Neural cell (in vitro differentiated cells): ENCODE results near the gene NR1I3. TPM values are rescaled to one million over a fixed set of nuclear protein-coding genes. Genes with fewer than 3 reads are reported as not detected.

Experiments
- H2AFZ ChIP-seq: fragments of 200-600, 300-800 bp; sonication (generic), shearing (Covaris generic); 2 replicates; pipeline ENCODE4 v1.6.0; 2014; ENCODE audit warnings: low read depth, mild to moderate bottlenecking, antibody characterized with exemption, low read length, moderate library complexity
- H3F3A ChIP-seq: fragments of 200-600 bp; shearing (Covaris generic); 2 replicates; pipeline ENCODE4 v1.6.1; 2016; ENCODE audit warnings: mild to moderate bottlenecking, moderate library complexity, mixed read lengths, antibody characterized with exemption, low read length; ENCODE audit not compliant: insufficient read depth, poor library complexity, severe bottlenecking
- H3K27ac ChIP-seq: fragments of 200-600, 300-800 bp; sonication (generic), shearing (Covaris generic); 2 replicates; pipeline ENCODE4 v1.5.1; 2014; ENCODE audit warnings: mild to moderate bottlenecking, low read length, moderate library complexity
- H3K27me3 ChIP-seq: fragments of 300-800, 200-600 bp; sonication (generic), shearing (Covaris generic); 2 replicates; pipeline ENCODE4 v1.6.0; 2014; ENCODE audit warnings: mild to moderate bottlenecking, low read depth, low read length, moderate library complexity; ENCODE audit not compliant: insufficient read depth
- H3K36me3 ChIP-seq: fragments of 300-800, 200-600 bp; sonication (generic), shearing (Covaris generic); 2 replicates; pipeline ENCODE4 v1.5.1; 2014; ENCODE audit warnings: mild to moderate bottlenecking, antibody characterized with exemption, low read length, moderate library complexity; ENCODE audit not compliant: insufficient read depth
- H3K4me2 ChIP-seq: fragments of 300-800, 200-600 bp; sonication (generic), shearing (Covaris generic); 2 replicates; pipeline ENCODE4 v1.6.0; 2014; ENCODE audit warnings: mild to moderate bottlenecking, low read length
- H3K4me3 ChIP-seq: fragments of 300-800, 200-600 bp; sonication (generic), shearing (Covaris generic); 2 replicates; pipeline ENCODE4 v1.5.1; 2014; ENCODE audit warnings: mild to moderate bottlenecking, low read length, moderate library complexity
- H3K79me2 ChIP-seq: fragments of 200-600 bp; shearing (Covaris generic); replicated peaks from 2 replicates; pipeline ENCODE4 v1.6.0; 2014; ENCODE audit warnings: mild to moderate bottlenecking, low read length, moderate library complexity; ENCODE audit not compliant: insufficient read depth
- H3K9ac ChIP-seq: fragments of 300-800, 200-600 bp; sonication (generic), shearing (Covaris generic); 2 replicates; pipeline ENCODE4 v1.6.1; 2016; ENCODE audit warnings: mild to moderate bottlenecking, low read length, mixed read lengths
- H3K9me2 ChIP-seq: fragments of 200-600 bp; shearing (Covaris generic); 2 replicates; pipeline ENCODE4 v1.6.1; 2016; ENCODE audit warnings: mild to moderate bottlenecking, low read length, mixed read lengths; ENCODE audit not compliant: insufficient read depth
- H3K9me3 ChIP-seq: fragments of 200-600, 300-800 bp; sonication (generic), shearing (Covaris generic); 2 replicates; pipeline ENCODE4 v1.6.1; 2016; ENCODE audit warnings: mild to moderate bottlenecking, mixed run types, low read length, moderate library complexity, mixed read lengths
- H4K20me1 ChIP-seq: fragments of 200-600 bp; shearing (Covaris generic); 2 replicates; pipeline ENCODE4 v1.6.1; 2016; ENCODE audit warnings: mild to moderate bottlenecking, mixed run types; ENCODE audit not compliant: insufficient read depth
- EP300 ChIP-seq: fragments of 450-650 bp; conservative IDR thresholded peaks from 2 replicates; pipeline ENCODE4 v1.6.1; 2014; ENCODE audit warnings: antibody characterized with exemption, mild to moderate bottlenecking, moderate library complexity; ENCODE audit not compliant: poor library complexity, severe bottlenecking
- EZH2 ChIP-seq: fragments of 200-600, 300-800 bp; shearing (Covaris generic), sonication (generic); IDR thresholded peaks from 2 replicates; pipeline ENCODE4 v1.6.1; 2014; ENCODE audit warnings: antibody characterized with exemption, low read length, borderline replicate concordance, mild to moderate bottlenecking; ENCODE audit not compliant: insufficient read depth, poor library complexity, severe bottlenecking
- MXI1 ChIP-seq: fragments of 450-650 bp; conservative IDR thresholded peaks from 2 replicates; pipeline ENCODE4 v1.6.1; 2014; ENCODE audit warnings: antibody characterized with exemption, mild to moderate bottlenecking; ENCODE audit not compliant: poor library complexity, severe bottlenecking
- POLR2AphosphoS5 ChIP-seq: IDR thresholded peaks from 2 replicates; pipeline ENCODE4 v1.6.1; 2012
- RAD21 ChIP-seq: fragments of 450-650 bp; conservative IDR thresholded peaks from 2 replicates; pipeline ENCODE4 v1.6.1; 2014; ENCODE audit warnings: antibody characterized with exemption, mild to moderate bottlenecking, moderate library complexity
- SMC3 ChIP-seq: fragments of 450-650 bp; conservative IDR thresholded peaks from 2 replicates; pipeline ENCODE4 v1.6.1; 2014; ENCODE audit warnings: antibody characterized with exemption, mild to moderate bottlenecking, moderate library complexity; ENCODE audit not compliant: poor library complexity
- TAF1 ChIP-seq: IDR thresholded peaks from 2 replicates; pipeline ENCODE4 v1.6.1; 2012; ENCODE audit warnings: low read depth
- polyA plus RNA-seq: library from polyadenylated mRNA; depleted of rRNA; stranded (reverse); fragments of >200 nt; gene quantifications from 2 replicates; pipeline ENCODE4 v1.2.3, GENCODE V29; 2014
- TF ChIP-seq, protein P1 (sequence below): fragments of 450-650 bp; IDR thresholded peaks from 2 replicates; pipeline ENCODE4 v1.5.1; 2014; ENCODE audit warnings: antibody characterized with exemption, mild to moderate bottlenecking, moderate library complexity; ENCODE audit not compliant: poor library complexity, severe bottlenecking
- TF ChIP-seq, protein P2 (sequence below): IDR thresholded peaks from 2 replicates; pipeline ENCODE4 v1.6.1; 2012; ENCODE audit warnings: borderline replicate concordance

Gene NR1I3
- polyA plus RNA-seq, 1 donor from 2014 or later = not detected

DNA sequence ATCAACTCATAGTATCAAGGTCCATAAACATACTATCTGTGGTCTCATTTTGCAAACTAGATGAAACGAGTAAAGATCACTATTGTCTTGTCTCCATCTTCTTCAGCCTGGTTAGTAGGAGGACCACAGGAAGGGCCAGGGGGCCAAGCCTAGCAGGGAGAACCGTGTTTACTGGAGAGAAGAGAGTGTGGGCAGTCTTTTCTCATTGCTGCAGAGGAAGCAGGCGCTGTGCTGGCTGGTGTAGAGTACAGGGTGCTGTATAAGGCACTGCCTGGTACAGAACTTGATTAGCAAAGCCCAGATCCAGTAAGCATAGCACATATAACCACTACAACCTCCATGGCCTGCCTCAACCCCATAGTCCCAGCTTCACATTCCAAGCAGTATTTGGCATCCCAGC lies 50.7 kb downstream of the NR1I3 start:
- no peak for TF ChIP-seq MXI1
- TF ChIP-seq RAD21 = no peak
- no peak for TF ChIP-seq SMC3
- no peak for TF ChIP-seq EZH2
- no peak for TF ChIP-seq TAF1
- TF ChIP-seq, protein P1, sequence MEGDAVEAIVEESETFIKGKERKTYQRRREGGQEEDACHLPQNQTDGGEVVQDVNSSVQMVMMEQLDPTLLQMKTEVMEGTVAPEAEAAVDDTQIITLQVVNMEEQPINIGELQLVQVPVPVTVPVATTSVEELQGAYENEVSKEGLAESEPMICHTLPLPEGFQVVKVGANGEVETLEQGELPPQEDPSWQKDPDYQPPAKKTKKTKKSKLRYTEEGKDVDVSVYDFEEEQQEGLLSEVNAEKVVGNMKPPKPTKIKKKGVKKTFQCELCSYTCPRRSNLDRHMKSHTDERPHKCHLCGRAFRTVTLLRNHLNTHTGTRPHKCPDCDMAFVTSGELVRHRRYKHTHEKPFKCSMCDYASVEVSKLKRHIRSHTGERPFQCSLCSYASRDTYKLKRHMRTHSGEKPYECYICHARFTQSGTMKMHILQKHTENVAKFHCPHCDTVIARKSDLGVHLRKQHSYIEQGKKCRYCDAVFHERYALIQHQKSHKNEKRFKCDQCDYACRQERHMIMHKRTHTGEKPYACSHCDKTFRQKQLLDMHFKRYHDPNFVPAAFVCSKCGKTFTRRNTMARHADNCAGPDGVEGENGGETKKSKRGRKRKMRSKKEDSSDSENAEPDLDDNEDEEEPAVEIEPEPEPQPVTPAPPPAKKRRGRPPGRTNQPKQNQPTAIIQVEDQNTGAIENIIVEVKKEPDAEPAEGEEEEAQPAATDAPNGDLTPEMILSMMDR = no peak
- no peak for TF ChIP-seq POLR2AphosphoS5
- Histone ChIP-seq H3K27me3 (no peaks in the 10 kb centered on the region), H3K4me2 (no peak overlapping the region), H3K9me3 (no peaks in the 10 kb centered on the region), H3K9me2 (no peaks in the 10 kb centered on the region), H3K79me2 (no peaks in the 10 kb centered on the region), H3K27ac (no peak overlapping the region), H4K20me1 (no peaks in the 10 kb centered on the region), H3K36me3 (no peaks in the 10 kb centered on the region), H3K9ac (no peak overlapping the region), H3K4me3 (no peak overlapping the region), H2AFZ (no peak overlapping the region), H3F3A (no peaks in the 10 kb centered on the region)

DNA sequence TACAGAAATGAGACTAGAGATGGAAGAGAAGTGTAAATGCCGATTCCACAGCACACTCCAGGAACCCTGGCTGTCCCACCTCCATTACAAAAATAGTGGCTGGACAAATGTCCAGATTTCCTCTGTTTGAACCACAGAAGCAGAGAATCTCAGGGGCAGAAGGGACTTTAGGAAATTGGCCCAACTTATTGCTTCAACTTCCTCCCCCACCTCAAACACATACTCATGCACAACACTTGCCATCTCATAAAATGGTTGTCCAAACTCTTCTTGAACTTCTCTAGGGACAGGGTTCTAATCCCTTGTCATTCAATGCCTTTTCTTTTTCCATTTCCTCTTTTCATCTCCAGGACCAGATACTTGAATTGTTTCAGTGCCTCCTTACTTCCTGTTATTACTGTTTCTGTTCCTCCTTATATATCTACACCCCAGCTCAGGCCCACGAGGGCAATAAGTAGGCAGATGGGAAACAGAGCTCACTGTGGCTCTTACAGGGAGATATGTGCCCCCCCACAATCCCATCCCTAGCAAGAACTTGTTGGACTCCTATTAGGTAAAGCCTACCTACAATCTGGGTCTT lies 52.2 kb downstream of the NR1I3 start:
- H4K20me1 ChIP-seq = no peaks in the 10 kb centered on the region
- TF ChIP-seq RAD21 = no peak
- TF ChIP-seq, protein P2, sequence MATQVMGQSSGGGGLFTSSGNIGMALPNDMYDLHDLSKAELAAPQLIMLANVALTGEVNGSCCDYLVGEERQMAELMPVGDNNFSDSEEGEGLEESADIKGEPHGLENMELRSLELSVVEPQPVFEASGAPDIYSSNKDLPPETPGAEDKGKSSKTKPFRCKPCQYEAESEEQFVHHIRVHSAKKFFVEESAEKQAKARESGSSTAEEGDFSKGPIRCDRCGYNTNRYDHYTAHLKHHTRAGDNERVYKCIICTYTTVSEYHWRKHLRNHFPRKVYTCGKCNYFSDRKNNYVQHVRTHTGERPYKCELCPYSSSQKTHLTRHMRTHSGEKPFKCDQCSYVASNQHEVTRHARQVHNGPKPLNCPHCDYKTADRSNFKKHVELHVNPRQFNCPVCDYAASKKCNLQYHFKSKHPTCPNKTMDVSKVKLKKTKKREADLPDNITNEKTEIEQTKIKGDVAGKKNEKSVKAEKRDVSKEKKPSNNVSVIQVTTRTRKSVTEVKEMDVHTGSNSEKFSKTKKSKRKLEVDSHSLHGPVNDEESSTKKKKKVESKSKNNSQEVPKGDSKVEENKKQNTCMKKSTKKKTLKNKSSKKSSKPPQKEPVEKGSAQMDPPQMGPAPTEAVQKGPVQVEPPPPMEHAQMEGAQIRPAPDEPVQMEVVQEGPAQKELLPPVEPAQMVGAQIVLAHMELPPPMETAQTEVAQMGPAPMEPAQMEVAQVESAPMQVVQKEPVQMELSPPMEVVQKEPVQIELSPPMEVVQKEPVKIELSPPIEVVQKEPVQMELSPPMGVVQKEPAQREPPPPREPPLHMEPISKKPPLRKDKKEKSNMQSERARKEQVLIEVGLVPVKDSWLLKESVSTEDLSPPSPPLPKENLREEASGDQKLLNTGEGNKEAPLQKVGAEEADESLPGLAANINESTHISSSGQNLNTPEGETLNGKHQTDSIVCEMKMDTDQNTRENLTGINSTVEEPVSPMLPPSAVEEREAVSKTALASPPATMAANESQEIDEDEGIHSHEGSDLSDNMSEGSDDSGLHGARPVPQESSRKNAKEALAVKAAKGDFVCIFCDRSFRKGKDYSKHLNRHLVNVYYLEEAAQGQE = no peak
- no peak for TF ChIP-seq TAF1
- TF ChIP-seq EZH2 = no peak
- TF ChIP-seq POLR2AphosphoS5 = no peak
- TF ChIP-seq EP300 = no peak
- TF ChIP-seq MXI1 = no peak
- TF ChIP-seq, protein P1 = no peak
- TF ChIP-seq SMC3 = no peak

More for the DNA sequence above, 52.2 kb downstream of the NR1I3 start:
- Histone ChIP-seq H3K4me2 (no peak overlapping the region), H3K36me3 (no peaks in the 10 kb centered on the region), H3K9me3 (no peaks in the 10 kb centered on the region), H3K27me3 (no peaks in the 10 kb centered on the region), H3K9me2 (no peaks in the 10 kb centered on the region), H3K4me3 (no peak overlapping the region), H3K9ac (no peak overlapping the region), H2AFZ (no peak overlapping the region), H3K79me2 (no peaks in the 10 kb centered on the region), H3K27ac (no peak overlapping the region), H3F3A (no peaks in the 10 kb centered on the region)
